Vagina (tissue), 2 donors: ENCODE measurements around the gene ASCL2. TPM values are rescaled to one million over a fixed set of nuclear protein-coding genes. Genes with fewer than 3 reads are reported as not detected.

Experiments used
- DNase-seq, 2 donors: peaks; one replicate each; pipeline ENCODE4 v3.0.0-alpha.2; 2017; ENCODE audit errors: extremely low spot score in 2 of 2
- H3K27ac ChIP-seq: fragments of 200-600 bp; sonication (generic); one replicate; pipeline ENCODE4 v1.5.1; 2019
- H3K27me3 ChIP-seq: fragments of 200-600 bp; sonication (generic); one replicate; pipeline ENCODE4 v1.5.1; 2019
- H3K36me3 ChIP-seq, 2 donors: fragments of 200-600 bp; sonication (generic); one replicate each; pipeline ENCODE4 v1.5.1; 2017 to 2019
- H3K4me1 ChIP-seq: fragments of 200-600 bp; sonication (generic); one replicate; pipeline ENCODE4 v1.5.1; 2019
- H3K4me3 ChIP-seq, 2 donors: fragments of 200-600 bp; sonication (generic); 1 replicate in 1 of 2; 2 replicates in 1 of 2; pipeline ENCODE4 v1.5.1; 2016 to 2019
- H3K9me3 ChIP-seq: fragments of 200-600 bp; sonication (generic); one replicate; pipeline ENCODE4 v1.5.1; 2019
- CTCF ChIP-seq, 3 experiments: fragments of 450-650 bp in 2 of 3; fragments of 200-600 bp in 1 of 3; sonication (generic) in 1 of 3; IDR thresholded peaks; one replicate each; pipeline ENCODE4 v1.5.1; 2017 to 2019; ENCODE audit warnings: antibody characterized with exemption in 3 of 3, mild to moderate bottlenecking in 2 of 3, moderate library complexity in 2 of 3
- POLR2A ChIP-seq, 2 donors: fragments of 450-650 bp; IDR thresholded peaks; one replicate each; pipeline ENCODE4 v1.6.1; 2017; ENCODE audit warnings: antibody characterized with exemption in 2 of 2, mild to moderate bottlenecking in 2 of 2, moderate library complexity in 2 of 2
- POLR2AphosphoS5 ChIP-seq, 2 donors: sonication (generic); formaldehyde crosslinking; IDR thresholded peaks; one replicate each; pipeline ENCODE4 v1.9.0; 2017; ENCODE audit warnings: antibody characterized with exemption in 2 of 2, mild to moderate bottlenecking in 2 of 2, low read depth in 1 of 2; ENCODE audit not compliant: insufficient read depth in 1 of 2
- intact Hi-C: fragments of 100-400 bp; cut with DNase I; formaldehyde crosslinking; loops from one replicate; pipeline ENCODE4 v1.15.1; 2023
- total RNA-seq: library from RNA; depleted of rRNA; stranded (reverse); fragments of >200 nt; gene quantifications from one replicate; pipeline ENCODE4 v1.2.3, GENCODE V29; 2016

ASCL2 gene
- total RNA-seq, 1 donor from 2014 or later, result 3.7 TPM

DNA sequence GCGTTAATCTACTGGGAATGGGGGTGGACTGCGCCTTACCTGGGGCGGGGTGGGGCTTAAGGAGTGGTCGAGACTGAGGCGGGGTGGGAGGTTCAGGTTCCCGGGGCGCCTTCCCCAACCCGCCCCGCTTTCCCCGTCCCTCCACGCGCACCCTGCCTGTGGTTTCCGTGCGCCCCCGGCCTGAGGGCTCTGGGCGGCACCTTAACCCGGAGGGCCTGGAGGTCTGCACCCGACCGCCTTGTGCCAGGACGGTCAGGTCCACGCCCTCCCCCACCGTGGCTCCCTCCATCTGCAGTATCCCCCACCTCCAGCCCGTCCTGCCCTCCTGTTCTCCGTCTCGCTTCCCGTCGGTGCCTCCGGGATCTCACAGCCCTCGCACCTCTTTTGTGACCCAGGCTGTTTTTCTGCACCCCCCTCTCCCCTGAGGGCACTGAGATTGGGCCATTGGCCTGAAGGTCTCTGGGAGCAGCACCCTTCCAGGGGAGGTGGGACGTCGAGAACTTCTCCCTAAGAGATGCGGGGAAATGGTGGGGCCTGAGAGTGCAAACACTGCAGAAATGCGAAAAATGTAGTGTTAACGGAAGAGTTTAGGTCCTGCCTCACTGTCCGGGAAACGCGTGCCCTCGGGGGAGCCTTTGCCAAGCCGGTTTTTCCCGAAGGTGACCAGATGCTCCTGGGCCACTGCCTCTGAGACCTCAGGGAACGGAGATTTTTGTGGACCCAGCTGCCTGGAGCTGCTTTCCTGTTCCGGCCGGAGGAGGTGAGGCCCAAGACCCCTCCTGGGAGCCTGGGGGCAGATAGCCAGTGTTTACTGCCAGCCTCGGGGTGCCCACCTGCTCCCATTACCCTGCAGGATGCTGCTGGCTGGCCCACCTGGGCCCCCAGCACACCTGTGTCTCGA, 1.2 kb upstream of the ASCL2 start:
- intact Hi-C loops, result no loop called here
- Histone ChIP-seq H3K27me3 (peaks cover 7% of the 10 kb centered on the region), H3K4me3 (peak overlapping the region; percentile 53 to 62), H3K4me1 (peaks cover 22% of the 10 kb centered on the region), H3K27ac (no peak overlapping the region), H3K36me3 (no peaks in the 10 kb centered on the region), H3K9me3 (no peaks in the 10 kb centered on the region)
- DNase-seq, result peak; percentile 80 to 91
- TF ChIP-seq CTCF (IDR thresholded peaks at IDR 0.05) (no peak), POLR2A (IDR thresholded peaks at IDR 0.05) (no peak), POLR2AphosphoS5 (IDR thresholded peaks at IDR 0.05; ENCODE audit: insufficient read depth in 1 of 2, low read depth in 1 of 2) (no peak)

DNA sequence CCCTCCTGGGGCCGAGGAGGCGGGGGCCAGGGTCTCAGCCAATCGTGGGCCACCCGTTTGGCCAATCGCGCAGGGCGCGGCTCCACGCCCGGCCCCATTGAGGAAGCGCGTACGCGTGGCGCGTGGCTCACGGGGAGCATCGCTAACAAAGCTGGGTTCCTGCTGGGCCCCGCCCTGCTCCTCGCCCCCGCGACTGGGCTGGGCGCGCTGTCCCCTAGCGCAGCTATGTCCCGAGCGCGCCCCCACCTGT, 614 bp upstream of the ASCL2 start:
- Histone ChIP-seq H3K9me3 (no peaks in the 10 kb centered on the region), H3K27me3 (peaks cover 7% of the 10 kb centered on the region), H3K27ac (no peak overlapping the region), H3K4me1 (peaks cover 22% of the 10 kb centered on the region), H3K4me3 (peak overlapping the region; percentile 53 to 62), H3K36me3 (no peaks in the 10 kb centered on the region)
- peak in 1 of 2 donors; percentile 72 for DNase-seq
- TF ChIP-seq POLR2A (IDR thresholded peaks at IDR 0.05) (no peak), POLR2AphosphoS5 (IDR thresholded peaks at IDR 0.05; ENCODE audit: insufficient read depth in 1 of 2, low read depth in 1 of 2) (no peak), CTCF (IDR thresholded peaks at IDR 0.05) (no peak)
- intact Hi-C loops, result no loop called here

- intact Hi-C loops, result no loop called here
- Histone ChIP-seq H3K4me1 (peaks cover 22% of the 10 kb centered on the region), H3K27ac (no peak overlapping the region), H3K36me3 (no peaks in the 10 kb centered on the region), H3K4me3 (peak overlapping the region; percentile 53 to 62), H3K9me3 (no peaks in the 10 kb centered on the region), H3K27me3 (peaks cover 7% of the 10 kb centered on the region)
- peak in 1 of 2 donors; percentile 74 for DNase-seq
- no peak for TF ChIP-seq CTCF (IDR thresholded peaks at IDR 0.05)
- TF ChIP-seq POLR2AphosphoS5 (IDR thresholded peaks at IDR 0.05; ENCODE audit: insufficient read depth in 1 of 2, low read depth in 1 of 2), result no peak
- TF ChIP-seq POLR2A (IDR thresholded peaks at IDR 0.05), result no peak
These were observed 627 bp downstream of the ASCL2 start for GRCh38 chr11:2269601-2270321.

DNA sequence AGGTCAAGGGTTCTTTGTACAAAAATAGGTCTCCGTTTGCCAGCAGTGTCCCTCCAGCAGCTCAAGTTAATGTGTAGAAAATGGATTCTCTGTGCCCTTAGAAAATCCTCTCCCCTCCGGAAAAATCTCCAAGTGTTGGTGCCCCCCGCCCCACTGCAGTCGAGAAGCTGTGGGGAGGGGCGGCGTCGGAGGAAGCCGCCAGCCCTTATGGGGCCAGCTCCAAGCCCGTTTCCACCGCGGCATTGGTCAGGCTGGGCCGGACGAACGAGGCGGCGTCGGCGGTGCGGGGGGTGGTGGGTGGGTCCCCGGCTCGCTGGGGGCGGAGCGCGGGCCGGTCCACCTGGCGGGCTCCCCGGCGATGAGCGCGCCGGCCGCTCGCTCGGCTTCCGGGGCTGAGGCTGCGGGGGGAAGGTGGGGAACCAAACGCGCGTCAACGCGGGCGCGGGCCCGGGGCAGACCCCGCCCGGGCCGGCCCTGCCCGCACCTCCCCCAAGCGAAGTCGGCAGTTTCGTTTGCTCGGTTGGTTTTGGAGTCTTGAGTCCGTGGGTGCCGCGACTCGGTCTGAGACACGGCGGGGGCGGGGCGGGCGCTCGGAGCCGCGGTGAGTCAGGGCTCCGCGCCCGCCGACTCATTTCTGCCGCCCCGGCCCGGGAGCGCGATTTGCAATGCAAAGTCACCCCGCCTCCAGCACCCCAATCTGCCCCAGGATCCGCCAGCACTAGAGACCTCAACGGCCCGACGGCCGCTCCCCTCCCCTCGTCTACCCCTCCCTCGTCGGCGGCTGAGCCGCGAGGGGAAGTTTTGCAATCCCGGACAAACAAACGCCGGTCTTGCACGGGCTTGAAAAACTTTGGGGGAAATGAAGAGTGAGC, 1.4 kb downstream of the ASCL2 start:
- H3K9me3 ChIP-seq, result no peaks in the 10 kb centered on the region
- H3K4me3 ChIP-seq, result peak overlapping the region; percentile 53 to 62
- peak; percentile 77 to 82 for DNase-seq
- peak overlapping the region; percentile 49 for H3K27ac ChIP-seq
- peaks cover 7% of the 10 kb centered on the region for H3K27me3 ChIP-seq
- no peaks in the 10 kb centered on the region for H3K36me3 ChIP-seq
- peaks cover 22% of the 10 kb centered on the region for H3K4me1 ChIP-seq
- intact Hi-C loops, result no loop called here
- TF ChIP-seq POLR2AphosphoS5 (IDR thresholded peaks at IDR 0.05; ENCODE audit: insufficient read depth in 1 of 2, low read depth in 1 of 2) (peak in 1 of 2 donors; percentile 37), POLR2A (IDR thresholded peaks at IDR 0.05) (no peak)
